PC-9 (cell line): ENCODE results near the gene ACAD11. TPM values are rescaled to one million over a fixed set of nuclear protein-coding genes. Genes with fewer than 3 reads are reported as not detected.

ENCODE experiments used
- BruUV-seq: library from RNA; stranded (reverse); fragments of 400-500 nt; replicated peaks from 2 replicates; lab custom pipeline; 2021; lab: Mats Ljungman, UMichigan
- CTCF ChIA-PET: fragments of 300-600 bp; sonication (Branson Sonifier 250); formaldehyde crosslinking; loops from one replicate; lab custom pipeline; 2022; ENCODE audit warnings: antibody characterized with exemption; lab: Charles Lee
- POLR2A ChIA-PET: fragments of 300-600 bp; sonication (Branson Sonifier 250); formaldehyde crosslinking; loops from one replicate; lab custom pipeline; 2022; ENCODE audit warnings: antibody characterized with exemption; ENCODE audit not compliant: unreplicated experiment; lab: Charles Lee
- DNase-seq, 2 experiments: peaks; one replicate each; pipeline versions ENCODE4 v3.0.0 to v3.0.0-alpha.2; 2015 to 2022; ENCODE audit warnings: mixed read lengths in 1 of 2
- H2AFZ ChIP-seq: fragments of 200-600 bp; sonication (generic); 2 replicates; pipeline ENCODE4 v1.8.1; 2017; ENCODE audit warnings: antibody characterized with exemption
- H3F3A ChIP-seq: fragments of 200-600 bp; sonication (generic); 2 replicates; pipeline ENCODE4 v1.8.1; 2017; ENCODE audit warnings: antibody characterized with exemption, mild to moderate bottlenecking, low read depth; ENCODE audit not compliant: insufficient read depth
- H3K27ac ChIP-seq: fragments of 200-600 bp; sonication (generic); 2 replicates; pipeline ENCODE4 v1.6.1; 2016; ENCODE audit warnings: mixed run types
- H3K27me3 ChIP-seq: fragments of 200-600 bp; sonication (generic); 2 replicates; pipeline ENCODE4 v1.6.1; 2016; ENCODE audit warnings: low read depth, mixed run types; ENCODE audit not compliant: insufficient read depth
- H3K36me3 ChIP-seq: fragments of 200-600 bp; sonication (generic); 2 replicates; pipeline ENCODE4 v1.6.1; 2016; ENCODE audit warnings: low read depth, mixed run types
- H3K4me1 ChIP-seq: fragments of 200-600 bp; sonication (generic); replicated peaks from 2 replicates; pipeline ENCODE4 v1.6.1; 2016; ENCODE audit warnings: mixed run types; ENCODE audit not compliant: insufficient read depth
- H3K4me2 ChIP-seq: fragments of 200-600 bp; sonication (generic); 2 replicates; pipeline ENCODE4 v1.6.1; 2017; ENCODE audit warnings: mixed run types
- H3K4me3 ChIP-seq: fragments of 200-600 bp; sonication (generic); 2 replicates; pipeline ENCODE4 v1.6.1; 2016; ENCODE audit warnings: mixed run types
- H3K79me2 ChIP-seq: fragments of 200-600 bp; sonication (generic); 2 replicates; pipeline ENCODE4 v1.6.1; 2017; ENCODE audit warnings: low read depth, mixed run types
- H3K9me2 ChIP-seq: fragments of 200-600 bp; sonication (generic); 2 replicates; pipeline ENCODE4 v1.8.1; 2017; ENCODE audit warnings: mild to moderate bottlenecking; ENCODE audit not compliant: insufficient read depth
- H3K9me3 ChIP-seq: fragments of 200-600 bp; sonication (generic); 2 replicates; pipeline ENCODE4 v1.8.1; 2016; ENCODE audit warnings: low read depth; ENCODE audit not compliant: insufficient read depth
- H4K20me1 ChIP-seq: fragments of 200-600 bp; sonication (generic); 2 replicates; pipeline ENCODE4 v1.8.1; 2017; ENCODE audit not compliant: insufficient read depth
- CTCF ChIP-seq: fragments of 200-600 bp; sonication (generic); conservative IDR thresholded peaks from 2 replicates; pipeline ENCODE4 v1.6.1; 2017; ENCODE audit warnings: mixed run types, antibody characterized with exemption, mild to moderate bottlenecking, moderate library complexity
- EZH2 ChIP-seq: fragments of 200-600 bp; sonication (generic); IDR thresholded peaks from 2 replicates; pipeline ENCODE4 v1.8.0; 2017; ENCODE audit warnings: antibody characterized with exemption, low read depth
- intact Hi-C: fragments of 100-400 bp; cut with micrococcal nuclease; formaldehyde crosslinking; loops from one replicate; pipeline ENCODE4 v1.10.0; 2022; ENCODE audit not compliant: unreplicated experiment
- total RNA-seq: library from RNA; stranded (reverse); gene quantifications from 2 replicates; pipeline ENCODE4 v1.2.3, GENCODE V29; 2021

Gene ACAD11
- total RNA-seq, 1 experiment from 2014 or later = 13.2 TPM

- intact Hi-C loops = no loop called here
- H4K20me1 ChIP-seq = no peaks in the 10 kb centered on the region
- H3K36me3 ChIP-seq = no peaks in the 10 kb centered on the region
- H3F3A ChIP-seq = no peaks in the 10 kb centered on the region
- BruUV-seq = no TSS peak
- H3K9me2 ChIP-seq = no peaks in the 10 kb centered on the region
- H3K4me2 ChIP-seq = no peak overlapping the region
- ChIA-PET POLR2A (no interaction called here), CTCF (no interaction called here)
- H3K27me3 ChIP-seq = no peaks in the 10 kb centered on the region
- TF ChIP-seq EZH2 (no peak), CTCF (no peak)
- no peak overlapping the region for H3K27ac ChIP-seq
- peaks cover 10% of the 10 kb centered on the region; the same call in 1 of the 2 replicates for H3K4me1 ChIP-seq
- H3K9me3 ChIP-seq = no peaks in the 10 kb centered on the region
- no peak overlapping the region for H2AFZ ChIP-seq
- no peaks in the 10 kb centered on the region for H3K79me2 ChIP-seq
- no peak overlapping the region for H3K4me3 ChIP-seq
- no peak for DNase-seq
Observed at GRCh38 chr3:132638706-132639105, 20.9 kb downstream of the ACAD11 start.

GRCh38 chr3:132637590-132637989 lies 22.0 kb downstream of the ACAD11 start:
- BruUV-seq = no TSS peak
- no peak overlapping the region for H3K4me3 ChIP-seq
- TF ChIP-seq EZH2 (no peak), CTCF (no peak)
- peak in 1 of 2 experiments; percentile 33 for DNase-seq
- H4K20me1 ChIP-seq = no peaks in the 10 kb centered on the region
- no peaks in the 10 kb centered on the region for H3K27me3 ChIP-seq
- CTCF ChIA-PET = no interaction called here
- H3F3A ChIP-seq = no peaks in the 10 kb centered on the region
- no peak overlapping the region for H2AFZ ChIP-seq
- H3K4me1 ChIP-seq = peaks cover 10% of the 10 kb centered on the region; the same call in 1 of the 2 replicates
- POLR2A ChIA-PET = no interaction called here
- no peaks in the 10 kb centered on the region for H3K9me2 ChIP-seq
- no peaks in the 10 kb centered on the region for H3K36me3 ChIP-seq
- H3K27ac ChIP-seq = 0 out of 2 replicates have a peak overlapping the region, but pooled peaks have one; percentile 5
- H3K79me2 ChIP-seq = no peaks in the 10 kb centered on the region
- H3K9me3 ChIP-seq = no peaks in the 10 kb centered on the region
- intact Hi-C loops = no loop called here
- H3K4me2 ChIP-seq = peak overlapping the region; percentile 2; the same call in 1 of the 2 replicates

GRCh38 chr3:132635052-132635451 lies 24.6 kb downstream of the ACAD11 start:
- Histone ChIP-seq H3K4me3 (no peak overlapping the region), H3K79me2 (no peaks in the 10 kb centered on the region), H3F3A (0 out of 2 replicates have a peak, but pooled peaks cover 4% of the 10 kb centered on the region), H3K27me3 (no peaks in the 10 kb centered on the region), H4K20me1 (no peaks in the 10 kb centered on the region), H3K27ac (no peak overlapping the region), H3K36me3 (0 out of 2 replicates have a peak, but pooled peaks cover 3% of the 10 kb centered on the region), H3K9me2 (no peaks in the 10 kb centered on the region), H3K4me1 (peaks cover 14% of the 10 kb centered on the region; the same call in 1 of the 2 replicates), H3K9me3 (no peaks in the 10 kb centered on the region), H2AFZ (no peak overlapping the region), H3K4me2 (no peak overlapping the region)
- TF ChIP-seq CTCF (no peak), EZH2 (no peak)
- BruUV-seq = no TSS peak
- ChIA-PET CTCF (no interaction called here), POLR2A (no interaction called here)
- DNase-seq = peak in 1 of 2 experiments; percentile 2
- intact Hi-C loops = no loop called here
